Superior temporal gyrus (tissue), 1 donor: ENCODE measurements around the gene CHST12.
"Not testable (repeated sequence)": the region's sequence is repeated elsewhere in the genome, so short reads cannot be mapped to it uniquely, and the experiment has no call there.

ENCODE experiments used
- DNase-seq: peaks from one replicate; pipeline ENCODE4 v3.0.0-alpha.2; 2016; ENCODE audit errors: extremely low spot score

CHST12 gene

DNA sequence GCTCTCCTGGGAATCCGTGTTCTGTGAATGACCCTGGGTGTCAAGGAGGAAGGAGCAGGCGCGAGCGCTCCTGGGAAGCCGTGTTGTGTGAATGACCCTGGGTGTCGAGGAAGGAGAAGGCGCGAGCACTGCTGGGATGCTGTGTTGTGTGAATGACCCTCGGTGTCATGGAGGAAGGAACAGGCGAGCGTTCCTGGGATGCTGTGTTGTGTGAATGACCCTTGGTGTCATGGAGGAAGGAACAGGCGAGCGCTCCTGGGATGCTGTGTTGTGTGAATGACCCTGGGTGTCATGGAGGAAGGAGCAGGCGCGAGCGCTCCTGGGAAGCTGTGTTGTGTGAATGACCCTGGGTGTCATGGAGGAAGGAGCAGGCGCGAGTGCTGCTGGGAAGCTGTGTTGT lies 25.3 kb upstream of the CHST12 start:
- DNase-seq = not testable (repeated sequence)

DNA sequence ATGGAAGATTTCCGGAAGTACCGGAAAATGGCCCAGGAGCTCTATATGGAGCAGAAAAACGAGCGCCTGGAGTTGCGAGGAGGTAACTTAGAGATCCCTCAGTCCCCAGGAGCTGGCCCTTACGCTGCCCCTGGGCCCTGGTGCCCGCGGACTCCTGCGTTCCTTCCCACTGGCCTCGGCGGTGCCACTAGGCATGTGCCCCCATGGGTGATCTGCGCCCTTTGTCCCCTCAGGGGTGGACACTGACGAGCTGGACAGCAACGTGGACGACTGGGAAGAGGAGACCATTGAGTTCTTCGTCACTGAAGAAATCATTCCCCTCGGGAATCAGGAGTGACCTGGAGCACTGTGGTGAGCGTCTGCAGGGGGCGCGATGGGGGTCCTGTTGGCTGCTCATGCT lies 24.2 kb upstream of the CHST12 start:
- no peak for DNase-seq

GRCh38 chr7:2379821-2380450 lies 23.5 kb upstream of the CHST12 start:
- no peak for DNase-seq

- no peak for DNase-seq
Measured at GRCh38 chr7:2380461-2380860, 22.9 kb upstream of the CHST12 start.

- DNase-seq = no peak
Measured at GRCh38 chr7:2381227-2381626, 22.2 kb upstream of the CHST12 start.

DNA sequence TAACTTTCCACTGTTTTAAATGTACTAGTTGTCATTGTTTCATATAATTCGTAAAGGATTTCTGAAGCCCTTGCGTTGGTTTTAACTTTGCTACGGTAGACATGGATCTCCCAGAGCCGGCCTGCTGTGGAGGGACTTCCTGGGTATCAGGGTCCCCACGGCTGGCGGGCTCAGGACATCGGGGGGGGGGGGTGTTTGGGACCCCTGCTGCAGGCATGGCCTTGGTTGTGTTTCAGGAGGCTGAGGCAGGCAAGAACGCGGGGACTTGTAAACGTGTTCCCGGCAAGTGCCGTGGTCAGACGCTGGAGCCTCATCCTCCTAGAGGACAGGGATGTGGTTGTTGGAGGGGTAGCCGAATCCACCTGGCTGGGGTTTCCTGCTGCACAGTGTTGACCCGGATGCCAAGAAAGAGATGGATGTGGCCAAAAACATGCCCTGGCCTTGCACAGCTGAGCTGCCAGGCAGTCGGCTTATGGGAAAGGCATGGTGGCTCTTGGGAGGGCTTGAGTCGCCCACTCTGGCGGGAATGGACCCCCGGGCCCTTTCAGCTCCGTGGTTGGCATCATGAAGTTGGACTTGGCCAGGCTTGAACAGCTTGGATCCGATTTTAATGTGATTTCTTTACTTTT lies 21.4 kb upstream of the CHST12 start:
- no peak for DNase-seq

- DNase-seq = no peak
Measured at GRCh38 chr7:2383543-2384274, 19.7 kb upstream of the CHST12 start.

DNA sequence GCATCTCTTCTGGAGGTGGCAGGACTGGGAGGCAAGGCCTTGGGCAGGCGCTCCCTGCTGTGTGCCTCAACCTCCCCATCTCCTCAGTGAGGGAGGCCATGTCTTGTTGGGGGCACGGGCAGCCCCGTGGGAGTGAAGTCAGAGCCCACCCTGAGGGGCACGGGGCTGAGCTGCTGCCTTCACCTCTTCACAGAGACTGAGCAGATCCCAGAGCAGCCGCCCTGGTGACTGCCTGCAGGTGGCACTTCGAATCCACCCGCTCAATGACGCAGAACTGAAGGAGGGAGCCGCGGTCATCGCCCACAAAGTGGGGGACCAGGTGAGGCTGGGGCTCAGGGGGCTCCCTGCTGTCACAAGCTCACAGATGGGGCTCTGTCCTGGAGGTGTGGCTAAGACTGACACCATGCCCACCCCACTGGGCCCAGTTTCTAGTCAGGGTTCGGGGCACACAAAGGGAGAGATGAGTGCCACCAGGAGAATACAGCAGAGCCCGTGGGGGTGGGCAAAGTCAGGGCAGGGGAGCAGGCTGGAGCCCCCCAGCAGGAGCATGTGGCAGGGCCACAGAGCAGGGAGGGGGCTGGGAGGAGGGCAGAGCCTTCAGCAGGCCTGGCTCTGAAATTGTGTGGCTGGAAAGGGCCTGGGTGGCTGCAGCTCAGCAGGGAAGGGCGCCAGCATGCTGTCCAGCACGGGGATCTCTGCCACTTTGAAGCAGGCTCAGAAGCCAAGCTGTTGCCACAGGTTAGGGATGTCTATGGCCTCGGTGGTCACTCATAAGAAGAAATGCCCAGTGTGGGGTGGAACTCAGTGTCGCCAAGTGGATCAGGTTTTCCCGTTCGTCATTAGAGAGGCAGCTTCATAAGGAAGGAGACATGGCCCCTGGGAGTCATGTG lies 18.8 kb upstream of the CHST12 start:
- no peak for DNase-seq

- not testable (repeated sequence) for DNase-seq
Measured at GRCh38 chr7:2386122-2386521, 17.3 kb upstream of the CHST12 start.

- no peak for DNase-seq
Measured at GRCh38 chr7:2386964-2387669, 16.3 kb upstream of the CHST12 start.

GRCh38 chr7:2387897-2388636 lies 15.3 kb upstream of the CHST12 start:
- DNase-seq = no peak

DNA sequence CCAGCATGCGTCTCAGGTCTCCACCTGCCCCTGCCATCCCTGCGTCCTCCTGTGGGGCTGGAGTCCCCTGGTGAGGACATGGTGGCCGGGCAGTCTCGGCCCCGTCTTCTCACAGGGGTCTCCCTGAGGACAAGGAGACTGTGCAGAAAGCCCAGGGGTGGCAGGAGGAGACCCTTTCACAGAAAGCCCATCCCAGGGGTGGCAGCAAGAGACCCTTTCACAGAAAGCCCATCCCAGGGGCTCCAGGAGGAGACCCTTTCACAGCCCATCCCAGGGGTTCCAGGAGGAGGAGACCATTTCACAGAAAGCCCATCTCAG lies 14.8 kb upstream of the CHST12 start:
- DNase-seq = no peak

DNA sequence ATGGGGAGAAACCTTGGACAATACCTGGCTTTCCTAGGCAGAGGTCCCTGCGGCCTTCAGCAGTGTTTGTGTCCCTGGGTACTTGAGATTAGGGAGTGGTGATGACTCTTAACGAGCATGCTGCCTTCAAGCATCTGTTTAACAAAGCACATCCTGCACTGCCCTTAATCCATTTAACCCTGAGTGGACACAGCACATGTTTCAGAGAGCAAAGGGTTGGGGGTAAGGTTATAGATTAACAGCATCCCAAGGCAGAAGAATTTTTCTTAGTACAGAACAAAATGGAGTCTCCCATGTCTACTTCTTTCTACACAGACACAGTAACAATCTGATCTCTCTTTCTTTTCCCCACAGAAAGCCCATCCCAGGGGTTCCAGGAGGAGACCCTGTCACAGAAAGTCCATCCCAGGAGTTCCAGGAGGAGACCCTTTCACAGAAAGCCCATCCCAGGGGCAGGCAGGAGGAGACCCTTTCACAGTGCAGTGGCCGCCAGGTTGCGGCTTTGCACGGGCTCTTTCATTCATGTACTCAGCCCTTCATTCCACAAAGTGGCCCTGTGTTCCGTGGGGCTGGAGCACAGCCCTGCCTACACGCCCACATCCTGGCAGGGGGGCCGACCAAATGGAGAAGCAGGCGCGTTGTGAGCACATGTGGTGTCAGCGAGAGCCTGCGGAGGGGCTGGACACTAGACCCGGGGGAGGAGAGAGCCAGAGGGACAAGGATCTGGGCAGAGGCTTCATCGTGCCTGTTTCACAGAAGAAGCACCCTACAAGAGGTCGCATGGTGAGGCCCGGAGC lies 13.2 kb upstream of the CHST12 start:
- peak; percentile 78 for DNase-seq

GRCh38 chr7:2393706-2394105 lies 9.7 kb upstream of the CHST12 start:
- no peak for DNase-seq

- DNase-seq = no peak
Measured at GRCh38 chr7:2394566-2395082, 8.8 kb upstream of the CHST12 start.

DNA sequence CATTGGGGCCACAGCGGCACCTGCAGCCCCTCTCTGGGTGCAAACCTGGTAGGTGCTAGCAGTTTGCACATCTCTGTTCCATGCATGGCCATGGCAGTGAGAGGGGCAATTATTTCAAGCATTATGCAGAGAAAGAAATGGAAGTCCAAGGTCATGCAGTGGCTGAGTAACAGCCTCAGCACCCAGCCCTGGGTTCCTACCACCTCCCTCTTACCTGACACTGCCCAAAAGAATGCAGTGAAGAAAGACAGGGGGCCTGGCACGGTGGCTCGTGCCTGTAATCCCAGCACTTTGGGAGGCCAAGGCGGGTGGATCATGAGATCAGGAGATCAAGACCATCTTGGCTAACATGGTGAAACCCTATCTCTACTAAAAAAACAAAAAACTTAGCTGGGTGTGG lies 4.9 kb upstream of the CHST12 start:
- no peak for DNase-seq

- DNase-seq = peak; percentile 68
Measured at GRCh38 chr7:2399848-2400587, 3.4 kb upstream of the CHST12 start.

DNA sequence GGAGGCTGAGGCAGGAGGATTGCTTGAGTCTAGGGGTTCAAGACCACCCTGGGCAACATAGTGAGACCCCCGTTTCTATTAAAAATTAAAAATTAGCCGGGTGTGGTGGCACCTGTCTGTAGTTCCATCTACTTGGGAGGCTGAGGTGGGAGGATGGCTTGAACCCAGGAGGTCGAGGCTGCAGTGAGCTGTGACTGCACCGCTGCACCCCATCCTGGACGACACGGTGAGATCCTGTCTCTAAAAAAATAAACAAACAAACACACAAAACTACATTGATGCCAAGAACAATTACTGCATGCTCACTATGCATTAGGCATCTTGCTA lies 761 bp upstream of the CHST12 start:
- no peak for DNase-seq
